Fibroblast of pulmonary artery (primary cell): ENCODE results near the gene ZC3H12D.
"Not testable (repeated sequence)": the region's sequence is repeated elsewhere in the genome, so short reads cannot be mapped to it uniquely, and the experiment has no call there.

Experiments
- DNase-seq: peaks from one replicate; pipeline ENCODE4 v3.0.0-alpha.2; 2010; ENCODE audit warnings: low read depth
- H3K4me3 ChIP-seq: replicated peaks from 2 replicates; pipeline ENCODE4 v1.5.1; 2011; ENCODE audit warnings: low read depth, mild to moderate bottlenecking, control low read depth, low read length, moderate library complexity
- TF ChIP-seq, protein P1 (sequence below): IDR thresholded peaks from 2 replicates; pipeline ENCODE4 v1.5.1; 2011; ENCODE audit warnings: mild to moderate bottlenecking, control low read depth, low read length, inconsistent platforms; ENCODE audit errors: missing control alignments

The ZC3H12D gene

DNA sequence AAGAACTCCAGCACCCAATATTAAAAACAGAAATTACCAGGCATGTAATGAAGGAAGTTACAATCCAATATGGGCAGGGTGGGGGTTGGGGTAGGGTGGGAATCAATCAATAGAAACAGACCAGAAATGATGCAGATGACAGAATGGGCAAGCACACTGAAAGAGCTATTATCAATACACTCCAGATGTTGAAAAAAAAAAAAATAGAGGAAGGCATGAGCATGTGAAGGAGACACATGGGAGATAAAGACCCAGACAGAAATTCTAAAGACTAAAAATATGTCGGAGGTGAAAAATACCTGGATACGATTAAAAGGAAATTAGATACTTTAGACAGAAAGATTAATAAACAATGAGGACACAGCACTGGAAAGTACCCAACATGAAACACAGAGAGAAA lies 19.1 kb upstream of the ZC3H12D start:
- H3K4me3 ChIP-seq, result no peak overlapping the region
- TF ChIP-seq, protein P1, sequence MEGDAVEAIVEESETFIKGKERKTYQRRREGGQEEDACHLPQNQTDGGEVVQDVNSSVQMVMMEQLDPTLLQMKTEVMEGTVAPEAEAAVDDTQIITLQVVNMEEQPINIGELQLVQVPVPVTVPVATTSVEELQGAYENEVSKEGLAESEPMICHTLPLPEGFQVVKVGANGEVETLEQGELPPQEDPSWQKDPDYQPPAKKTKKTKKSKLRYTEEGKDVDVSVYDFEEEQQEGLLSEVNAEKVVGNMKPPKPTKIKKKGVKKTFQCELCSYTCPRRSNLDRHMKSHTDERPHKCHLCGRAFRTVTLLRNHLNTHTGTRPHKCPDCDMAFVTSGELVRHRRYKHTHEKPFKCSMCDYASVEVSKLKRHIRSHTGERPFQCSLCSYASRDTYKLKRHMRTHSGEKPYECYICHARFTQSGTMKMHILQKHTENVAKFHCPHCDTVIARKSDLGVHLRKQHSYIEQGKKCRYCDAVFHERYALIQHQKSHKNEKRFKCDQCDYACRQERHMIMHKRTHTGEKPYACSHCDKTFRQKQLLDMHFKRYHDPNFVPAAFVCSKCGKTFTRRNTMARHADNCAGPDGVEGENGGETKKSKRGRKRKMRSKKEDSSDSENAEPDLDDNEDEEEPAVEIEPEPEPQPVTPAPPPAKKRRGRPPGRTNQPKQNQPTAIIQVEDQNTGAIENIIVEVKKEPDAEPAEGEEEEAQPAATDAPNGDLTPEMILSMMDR, result no peak
- no peak for DNase-seq

DNA sequence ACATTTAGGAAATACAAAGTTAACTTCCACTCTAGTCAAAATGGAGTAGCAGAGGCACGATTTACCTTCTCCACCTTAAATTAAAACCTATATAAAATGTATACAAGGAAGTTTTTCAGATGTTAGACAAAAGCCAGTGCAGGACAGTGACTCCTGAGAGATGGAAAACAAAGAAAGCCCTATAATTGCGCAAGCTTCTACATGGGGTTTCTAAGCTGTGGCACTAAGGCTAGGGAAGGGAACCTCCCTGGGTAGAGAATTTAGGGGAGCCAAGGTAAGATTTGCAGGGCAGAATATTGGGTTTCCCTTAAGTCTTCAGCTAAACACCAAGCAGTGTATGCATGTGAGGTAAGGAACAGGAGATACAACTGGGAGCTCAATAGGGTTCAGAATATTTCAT lies 18.5 kb upstream of the ZC3H12D start:
- TF ChIP-seq, protein P1, result no peak
- DNase-seq, result peak; percentile 6
- H3K4me3 ChIP-seq, result no peak overlapping the region

DNA sequence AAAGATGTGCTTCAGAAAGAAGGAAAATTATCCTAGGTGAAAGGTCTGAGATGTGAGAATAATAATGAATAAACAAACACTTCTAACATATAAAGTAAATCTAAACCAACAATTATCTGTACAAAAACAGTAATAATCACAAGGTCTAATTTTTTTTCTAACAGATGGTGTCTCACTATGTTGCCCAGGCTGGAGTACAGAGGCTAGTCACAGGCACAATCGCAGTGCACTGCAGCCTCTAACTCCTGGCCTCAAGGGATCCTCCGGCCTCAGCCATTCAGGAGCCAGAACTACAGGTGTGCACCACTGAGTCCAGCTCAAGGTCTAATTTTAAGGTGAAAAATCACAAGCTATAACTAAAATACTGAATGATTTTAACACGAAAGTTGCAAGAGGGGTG lies 17.0 kb upstream of the ZC3H12D start:
- H3K4me3 ChIP-seq, result no peak overlapping the region
- no peak for DNase-seq
- TF ChIP-seq, protein P1, result no peak

DNA sequence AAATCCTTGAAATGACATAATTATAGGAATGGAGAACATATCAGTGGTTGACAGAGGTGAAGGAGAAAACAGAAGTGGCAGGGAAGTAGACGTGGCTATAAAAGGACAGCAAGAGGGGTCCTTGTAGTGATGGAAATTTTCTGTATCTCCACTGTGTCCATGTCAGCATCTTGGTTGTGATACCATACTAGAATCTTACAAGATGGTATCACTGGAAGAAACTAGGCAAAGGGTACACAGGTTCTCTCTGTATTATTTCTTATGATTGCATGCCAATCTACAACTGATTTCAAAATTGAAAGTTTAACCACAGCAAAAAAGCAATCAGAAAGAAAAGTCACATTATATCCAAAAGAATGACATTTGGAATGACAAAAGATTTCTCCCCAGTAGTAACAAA lies 16.4 kb upstream of the ZC3H12D start:
- H3K4me3 ChIP-seq, result no peak overlapping the region
- TF ChIP-seq, protein P1, result no peak
- no peak for DNase-seq

DNA sequence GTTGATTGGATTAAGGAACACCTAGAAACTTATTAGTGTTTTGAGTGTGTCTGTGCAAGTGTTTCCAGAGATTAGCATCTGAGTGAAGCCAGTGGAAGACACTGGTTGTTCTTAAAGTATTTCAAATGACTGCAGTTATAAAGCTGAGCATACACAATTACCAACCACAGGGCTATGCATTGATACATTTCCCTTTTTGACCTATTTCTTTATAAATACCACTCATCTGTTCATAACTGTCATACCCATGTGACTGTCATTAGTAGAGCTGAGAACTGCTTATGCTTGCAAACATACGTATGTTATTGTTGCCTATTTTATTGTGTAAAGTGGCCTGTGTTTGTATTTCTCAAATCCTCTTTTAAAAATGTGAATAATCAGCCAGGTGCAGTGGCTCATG lies 15.3 kb upstream of the ZC3H12D start:
- no peak overlapping the region for H3K4me3 ChIP-seq
- TF ChIP-seq, protein P1, result no peak
- DNase-seq, result no peak

DNA sequence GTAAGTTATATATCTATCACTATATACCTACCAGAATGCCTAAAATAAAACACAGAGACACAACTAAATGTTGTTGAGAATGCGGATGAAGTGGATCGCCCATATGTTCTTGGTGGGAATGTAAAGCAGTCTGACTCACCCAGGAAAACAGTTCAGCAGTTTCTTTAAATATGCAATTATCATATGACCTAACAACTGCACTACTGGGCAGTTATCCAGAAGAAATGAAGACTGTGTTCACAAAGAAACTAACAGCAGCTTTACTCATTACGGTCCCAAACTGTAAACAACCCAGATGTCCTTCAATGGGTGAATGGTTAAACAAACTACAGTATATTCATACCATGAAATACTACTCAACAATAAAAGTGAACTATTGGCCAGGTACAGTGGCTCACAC lies 14.3 kb upstream of the ZC3H12D start:
- no peak overlapping the region for H3K4me3 ChIP-seq
- TF ChIP-seq, protein P1, result no peak
- peak; percentile 90 for DNase-seq

DNA sequence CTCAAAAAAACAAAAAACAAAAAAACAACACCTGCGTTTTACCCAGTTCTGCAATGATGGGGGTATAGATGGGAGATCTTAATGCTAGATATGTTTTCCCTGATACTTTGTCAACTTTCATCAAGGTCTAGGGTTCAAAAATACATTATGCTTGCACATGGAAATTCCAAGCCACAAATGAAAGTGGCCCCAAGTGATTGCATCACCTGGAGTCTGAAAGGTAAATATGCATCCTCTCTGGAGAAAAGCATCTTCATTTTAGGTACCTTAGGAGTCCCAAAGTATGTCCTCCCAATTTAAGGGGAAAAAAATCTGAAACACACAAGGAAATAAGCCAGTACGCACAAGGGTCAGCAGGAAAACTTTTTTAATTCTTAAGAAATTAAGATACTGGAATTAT lies 12.6 kb upstream of the ZC3H12D start:
- TF ChIP-seq, protein P1, result no peak
- DNase-seq, result no peak

DNA sequence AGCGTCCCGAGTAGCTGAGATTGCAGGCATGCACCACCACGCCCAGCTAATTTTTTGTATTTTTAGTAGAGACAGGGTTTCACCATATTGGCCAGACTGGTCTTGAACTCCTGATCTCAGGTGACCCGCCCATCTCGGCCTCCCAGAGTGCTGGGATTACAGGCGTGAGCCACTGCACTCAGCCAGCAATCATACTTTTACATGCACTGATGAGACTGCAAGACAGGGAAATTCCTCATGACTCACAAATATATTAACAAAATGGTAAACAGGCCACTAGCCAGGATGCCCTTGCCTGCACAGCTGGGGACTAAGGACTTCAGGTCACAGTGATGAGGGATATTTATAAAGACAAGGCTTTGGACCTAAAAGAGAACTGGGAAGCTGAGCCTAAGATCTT lies 11.8 kb upstream of the ZC3H12D start:
- H3K4me3 ChIP-seq, result not testable (repeated sequence)
- DNase-seq, result peak; percentile 17

More for the DNA sequence above, 12.6 kb upstream of the ZC3H12D start:
- no peak overlapping the region for H3K4me3 ChIP-seq

DNA sequence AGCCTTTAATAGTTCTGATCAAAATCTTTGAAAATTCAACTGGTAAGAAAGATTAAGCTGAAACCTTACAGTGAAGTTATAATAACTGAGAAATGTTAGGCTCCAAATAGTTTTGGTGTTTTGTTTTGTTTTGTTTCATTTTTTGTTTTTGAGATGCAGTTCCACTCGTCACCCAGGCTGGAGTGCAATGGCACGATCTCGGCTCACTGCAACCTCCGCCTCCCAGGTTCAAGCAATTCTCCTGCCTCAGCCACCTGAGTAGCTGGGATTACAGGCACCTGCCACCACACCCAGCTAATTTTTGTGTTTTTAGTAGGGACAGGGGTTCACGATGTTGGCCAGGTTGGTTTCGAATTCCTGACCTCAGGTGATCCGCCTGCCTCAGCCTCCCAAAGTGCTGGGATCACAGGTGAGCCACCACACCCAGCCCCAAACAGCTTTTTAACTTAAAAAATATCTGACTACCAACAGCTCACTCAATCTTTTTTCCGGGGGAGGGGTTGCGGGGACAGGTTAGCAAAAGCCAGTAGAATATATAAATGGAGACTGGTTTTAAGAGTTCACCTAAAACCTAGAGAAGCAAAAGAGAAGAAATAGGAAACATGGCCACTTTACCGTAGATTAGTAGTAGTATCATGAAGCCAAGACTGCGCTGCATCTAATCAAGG lies 10.7 kb upstream of the ZC3H12D start:
- H3K4me3 ChIP-seq, DNase-seq: not testable (repeated sequence)

DNA sequence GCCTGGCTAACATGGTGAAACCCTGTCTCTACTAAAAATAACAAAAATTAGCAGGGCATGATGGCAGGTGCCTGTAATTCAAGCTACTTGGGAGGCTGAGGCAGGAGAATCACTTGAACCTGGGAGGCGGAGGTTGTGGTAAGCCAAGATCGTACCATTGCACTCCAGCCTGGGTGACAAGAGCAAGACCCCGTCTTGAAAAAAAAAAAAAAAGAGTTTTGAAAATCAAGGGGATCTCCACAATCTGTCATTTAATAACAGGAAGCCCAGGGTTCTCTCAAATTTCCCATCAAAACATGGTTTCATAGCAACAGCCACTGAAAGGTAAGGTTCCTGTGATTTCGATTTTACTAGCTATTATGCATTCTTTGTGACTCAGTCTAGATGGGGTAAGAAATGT lies 10.0 kb upstream of the ZC3H12D start:
- not testable (repeated sequence) for H3K4me3 ChIP-seq, DNase-seq
